ENCODE data around the gene KRTAP5-3.
"Not testable (repeated sequence)": the region's sequence is repeated elsewhere in the genome, so short reads cannot be mapped to it uniquely, and the experiment has no call there.

DNA sequence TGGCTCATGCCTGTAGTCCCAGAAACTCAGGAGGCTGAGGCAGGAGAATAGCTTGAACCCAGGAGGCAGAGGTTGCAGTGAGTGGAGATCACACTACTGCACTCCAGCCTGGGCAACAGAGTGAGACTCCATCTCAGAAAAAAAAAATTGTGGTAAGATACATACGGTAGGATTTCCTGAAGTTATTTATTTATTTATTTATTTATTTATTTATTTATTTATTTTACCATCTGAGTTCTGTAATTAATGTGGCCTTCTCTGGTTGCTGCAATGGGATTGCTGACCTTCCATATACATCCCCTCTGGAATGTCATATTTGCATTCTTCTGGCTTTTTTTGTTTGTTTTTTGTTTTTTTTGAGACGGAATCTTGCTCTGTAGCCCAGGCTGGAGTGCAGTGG is 25.4 kb downstream of the KRTAP5-3 start:
- TF ChIP-seq CTCF (IDR thresholded peaks at IDR 0.05); EP300 (IDR thresholded peaks at IDR 0.05; ENCODE audit: low read depth): not testable (repeated sequence)
